GM18909 (cell line): ENCODE data around the gene SYNDIG1.

Experiments
- ATAC-seq: cut with Tn5 transposase; IDR thresholded peaks from one replicate; pipeline ENCODE4 v1.9.1; 2021; ENCODE audit warnings: mild to moderate bottlenecking; ENCODE audit not compliant: unreplicated experiment, poor library complexity

The SYNDIG1 gene

DNA sequence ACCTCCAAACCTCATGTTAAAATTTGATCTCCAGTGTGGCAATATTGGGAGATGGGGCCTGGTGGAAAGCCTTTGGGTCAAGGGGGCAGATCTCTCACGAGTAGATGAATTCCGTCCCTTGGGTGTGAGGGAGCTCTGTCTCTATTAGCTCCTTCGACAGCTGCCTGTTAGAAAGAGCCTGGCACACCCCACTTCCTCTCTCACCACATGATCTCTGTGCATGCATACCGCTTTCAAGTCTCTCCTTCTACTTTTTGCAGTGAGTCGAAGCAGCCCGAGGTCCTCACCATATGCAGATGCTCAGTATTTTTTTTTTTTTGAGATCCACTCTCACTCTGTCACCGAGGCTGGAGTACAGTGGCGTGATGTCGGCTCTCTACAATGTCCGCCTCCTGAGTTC is 176.9 kb downstream of the SYNDIG1 start:
- no peak for ATAC-seq

DNA sequence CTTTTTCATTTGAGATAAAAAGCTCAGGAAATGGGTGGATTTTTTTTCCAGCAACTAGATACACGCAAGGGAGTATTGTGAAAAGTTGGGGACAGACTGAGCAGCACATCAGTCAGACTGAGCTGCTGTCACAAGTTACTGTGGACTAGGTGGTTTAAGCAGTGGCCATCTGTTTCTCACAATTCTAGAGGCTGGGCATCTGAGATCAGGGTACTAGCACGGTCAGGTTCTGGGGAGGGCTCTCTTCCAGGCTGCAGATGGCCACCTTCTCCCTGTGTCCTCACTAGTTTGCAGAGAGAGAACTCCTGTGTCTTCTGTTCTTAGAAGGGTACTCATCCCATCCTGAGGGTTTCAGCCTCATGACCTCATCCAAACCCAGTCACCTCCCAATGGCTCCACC is 178.3 kb downstream of the SYNDIG1 start:
- ATAC-seq = no peak

DNA sequence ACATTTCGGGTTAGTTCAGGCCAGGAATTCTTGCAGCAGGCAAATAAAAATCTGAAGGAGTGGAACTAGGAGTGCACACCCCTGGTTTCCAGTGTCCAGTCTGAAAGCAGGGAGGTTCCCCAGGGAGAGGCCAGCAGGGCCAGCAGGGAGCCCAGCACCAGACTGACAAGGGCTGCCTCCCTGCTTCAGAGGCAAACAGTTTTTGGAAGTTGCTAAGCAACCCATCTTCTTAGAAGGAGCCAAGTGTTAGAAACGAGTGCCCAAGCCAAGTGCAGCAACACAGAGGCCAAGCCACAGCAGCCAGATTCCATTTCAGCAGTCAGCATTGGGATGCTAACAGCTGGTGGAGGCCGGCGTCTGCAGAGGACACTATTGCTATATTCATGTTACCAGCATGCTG is 179.1 kb downstream of the SYNDIG1 start:
- ATAC-seq = no peak

- peak; percentile 61 for ATAC-seq
These were observed 179.5 kb downstream of the SYNDIG1 start for GRCh38 chr20:24648919-24649318.

DNA sequence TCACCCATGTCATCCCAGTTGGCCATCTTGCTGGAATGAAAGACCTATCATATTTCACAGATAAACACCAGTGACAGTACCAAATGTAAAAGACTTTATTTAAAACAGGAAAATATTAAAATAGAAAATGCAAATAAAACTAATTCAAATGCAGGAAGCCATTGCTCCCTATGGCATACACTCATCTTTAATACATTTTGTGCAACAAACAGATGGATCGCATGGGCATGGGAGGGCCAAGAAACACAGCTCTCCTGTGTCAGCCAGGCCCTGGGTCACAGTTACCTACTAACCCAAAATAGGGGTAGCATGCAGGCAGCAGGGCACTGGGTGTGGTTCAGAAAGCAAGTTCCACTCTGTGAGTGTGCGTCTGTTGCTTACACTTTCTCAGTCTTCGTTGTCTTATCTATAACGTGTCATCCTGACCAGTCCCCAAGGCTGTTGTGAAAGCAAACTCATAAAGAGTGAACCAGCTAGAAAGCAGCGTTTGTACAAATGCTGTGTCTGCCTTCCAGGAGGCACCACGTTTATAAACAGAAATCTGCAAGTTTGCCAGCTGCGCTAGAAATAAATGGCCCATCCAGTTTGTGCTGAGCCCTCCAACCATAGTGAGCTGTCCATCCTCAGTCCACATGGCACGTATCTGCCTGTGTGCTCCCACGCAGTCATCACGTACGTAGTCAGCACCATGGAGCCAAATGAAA is 180.5 kb downstream of the SYNDIG1 start:
- ATAC-seq = no peak

- no peak for ATAC-seq
These were observed 181.9 kb downstream of the SYNDIG1 start for GRCh38 chr20:24651171-24651975.

- no peak for ATAC-seq
These were observed 182.5 kb downstream of the SYNDIG1 start for GRCh38 chr20:24651976-24652345.

- no peak for ATAC-seq
These were observed 183.9 kb downstream of the SYNDIG1 start for GRCh38 chr20:24653306-24653705.

- ATAC-seq = no peak
These were observed 185.0 kb downstream of the SYNDIG1 start for GRCh38 chr20:24654425-24654824.

DNA sequence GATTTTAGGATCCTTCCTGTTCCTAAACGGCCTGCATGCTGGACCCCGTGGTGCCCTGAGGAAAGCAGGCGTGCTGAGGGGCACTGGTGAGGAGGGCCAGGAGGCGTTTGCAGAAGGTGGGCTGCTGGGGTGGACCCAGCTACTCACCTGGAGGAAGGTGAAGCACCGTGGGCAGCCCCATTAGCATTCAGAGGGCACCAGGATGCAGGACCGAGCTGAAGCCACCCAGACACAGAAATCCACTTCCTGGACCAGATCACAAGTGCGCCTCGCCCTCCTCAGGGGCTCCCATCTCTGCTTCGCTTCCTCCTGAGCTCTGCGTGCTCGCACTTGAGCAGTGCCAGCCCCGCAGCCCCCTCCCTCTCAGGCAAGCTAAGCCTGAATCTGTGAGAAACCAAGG is 187.0 kb downstream of the SYNDIG1 start:
- no peak for ATAC-seq

DNA sequence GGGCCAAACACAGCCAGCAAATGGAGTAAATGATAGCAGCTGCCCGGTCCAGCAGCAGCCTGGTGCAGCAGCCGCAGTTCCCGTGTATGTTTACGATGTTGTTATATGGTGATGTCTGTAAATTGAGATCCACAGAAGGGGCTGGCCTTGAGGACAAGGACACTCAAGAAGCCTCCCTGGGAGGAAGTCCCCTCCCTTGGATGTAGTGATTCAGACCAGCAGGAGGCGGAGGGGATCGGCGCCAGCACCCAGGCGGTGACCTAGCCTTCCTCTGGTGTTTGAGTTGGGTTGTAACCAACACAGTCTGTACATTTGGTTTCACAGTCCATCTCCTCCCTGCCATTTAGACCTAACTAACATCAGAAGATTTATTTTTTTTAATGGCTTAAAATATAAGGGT is 187.8 kb downstream of the SYNDIG1 start:
- ATAC-seq = no peak

DNA sequence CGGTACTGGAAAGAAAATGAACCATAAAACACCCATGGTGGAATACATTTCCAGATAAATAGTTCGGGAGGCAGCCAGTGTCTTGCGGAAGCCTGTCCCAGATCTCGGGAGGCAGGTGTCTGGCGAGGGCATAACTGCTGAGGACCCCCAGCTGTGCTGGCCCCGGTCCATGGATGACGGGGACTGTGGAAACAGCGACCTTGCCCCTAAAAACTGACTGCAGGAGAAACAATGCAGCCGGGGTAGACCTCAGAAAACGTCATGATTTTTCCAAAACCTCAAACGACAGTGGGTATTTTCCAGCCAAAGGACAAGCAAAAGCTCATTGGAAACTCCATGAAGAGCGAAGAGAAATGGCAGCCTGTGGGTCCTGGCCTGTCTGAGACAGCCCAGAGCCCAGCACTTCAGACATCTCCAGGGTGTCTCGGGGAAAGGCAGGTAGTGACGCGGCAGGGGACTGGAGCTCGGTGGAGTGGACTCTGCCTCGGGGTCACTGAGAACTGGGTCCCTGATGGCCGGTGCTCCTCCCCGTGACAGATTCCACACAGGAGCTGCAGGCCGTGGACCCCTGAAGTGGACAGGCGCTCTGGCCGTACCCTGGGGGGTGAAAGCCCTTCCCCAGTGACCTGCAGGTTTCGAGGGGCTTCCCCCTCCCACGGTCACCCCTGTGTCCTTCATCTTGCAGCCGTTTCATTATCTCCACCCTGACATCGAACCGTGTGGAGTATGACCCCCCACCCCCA is 188.6 kb downstream of the SYNDIG1 start:
- ATAC-seq = no peak

- no peak for ATAC-seq
These were observed 189.7 kb downstream of the SYNDIG1 start for GRCh38 chr20:24658920-24659660.

GRCh38 chr20:24659835-24660234 is 190.4 kb downstream of the SYNDIG1 start:
- no peak for ATAC-seq

DNA sequence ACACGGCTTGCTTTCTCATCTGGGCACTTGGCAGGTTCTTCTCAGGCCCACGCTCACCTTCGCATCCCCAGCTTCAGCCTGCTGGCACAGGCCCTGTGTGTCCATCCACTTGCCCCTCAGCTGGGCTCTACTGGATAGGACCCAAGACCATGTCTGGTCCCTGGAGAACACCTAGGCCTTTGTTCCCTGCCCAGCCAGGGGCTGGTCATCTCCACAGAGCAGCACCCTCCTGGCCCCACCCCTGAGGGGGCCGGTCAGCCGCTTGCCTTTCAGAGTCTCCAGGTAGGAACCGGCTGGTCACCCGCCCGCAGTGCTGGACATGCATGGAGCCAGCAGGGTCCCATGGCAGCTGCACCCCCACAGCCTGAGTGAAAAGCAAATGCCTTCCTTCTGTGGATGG is 191.2 kb downstream of the SYNDIG1 start:
- no peak for ATAC-seq

GRCh38 chr20:24661255-24661654 is 191.8 kb downstream of the SYNDIG1 start:
- ATAC-seq = no peak

- no peak for ATAC-seq
These were observed 192.9 kb downstream of the SYNDIG1 start for GRCh38 chr20:24662322-24662721.

DNA sequence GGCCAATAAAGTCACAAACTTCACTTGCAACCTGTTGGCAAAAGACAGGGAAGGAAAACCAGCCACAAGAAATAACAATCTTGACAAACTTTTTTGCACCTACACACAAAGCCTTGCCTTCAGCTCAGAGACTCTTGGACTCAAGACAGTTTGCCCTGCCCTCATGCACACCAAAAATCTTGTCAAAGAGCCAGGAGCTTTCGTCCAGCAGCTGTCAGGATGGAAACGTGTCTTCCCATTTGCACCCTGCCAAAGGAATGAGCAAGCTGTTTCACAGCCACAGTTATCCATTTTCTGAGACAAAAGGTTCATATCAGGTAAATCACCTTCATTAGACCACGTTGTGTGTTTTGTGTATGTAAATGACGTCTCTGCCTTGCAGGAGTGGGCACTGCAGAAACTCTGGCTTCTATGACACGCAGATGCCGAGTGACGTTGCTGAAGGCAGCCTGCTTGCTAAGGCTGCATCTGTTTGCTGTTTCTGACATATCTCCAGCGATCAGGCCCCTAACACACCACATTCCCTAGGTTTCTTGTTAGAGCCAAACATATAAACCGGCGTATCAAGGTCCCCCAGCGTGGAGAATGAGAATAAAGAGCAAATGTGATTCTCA is 193.4 kb downstream of the SYNDIG1 start:
- no peak for ATAC-seq

DNA sequence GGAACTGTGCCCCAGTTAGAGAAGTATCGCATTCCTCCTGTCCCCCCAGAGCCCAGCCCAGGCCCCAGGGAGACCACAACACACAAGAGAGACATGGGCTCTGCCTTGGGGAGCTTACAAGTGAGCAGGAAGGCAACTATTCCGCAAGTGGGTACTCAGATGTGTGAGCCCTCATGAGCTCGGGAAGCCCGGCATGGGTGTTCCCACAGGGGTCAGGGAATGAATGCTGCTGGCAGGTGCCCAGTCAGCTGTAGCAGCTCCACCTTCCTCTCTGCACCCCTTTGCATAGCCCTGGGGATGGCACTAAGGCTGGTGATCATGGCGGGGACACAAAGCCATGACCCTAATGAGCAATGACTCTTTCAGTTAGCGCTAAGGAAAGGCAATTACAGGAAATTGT is 194.1 kb downstream of the SYNDIG1 start:
- ATAC-seq = no peak
